Measurements from ENCODE around the gene PCBP3. TPM values are rescaled to one million over a fixed set of nuclear protein-coding genes. Genes with fewer than 3 reads are reported as not detected.
A peak's percentile ranks its signal among the peaks of the same experiment; 100 is the strongest.

The PCBP3 gene
- total and polyA plus RNA-seq, 2 of the 13 experiments (the other 11 are each of a cell fraction or from before 2014, with no cell fraction given) = not detected

GRCh38 chr21:45617021-45617921 is 26.3 kb upstream of the PCBP3 start:
- Histone ChIP-seq H3K36me3 (replicated peaks in 1 of 2; ENCODE audit: control insufficient read depth in 1 of 2, insufficient read depth in 2 of 2, low read length in 2 of 2) (no peaks in the 10 kb centered on the region), H3K9me3 (ENCODE audit: low read length) (no peaks in the 10 kb centered on the region), H3K27me3 (ENCODE audit: control insufficient read depth in 1 of 2, insufficient read depth in 2 of 2, low read length in 2 of 2) (peaks cover 18 to 72% of the 10 kb centered on the region in 2 experiments), H3K4me3 (replicated peaks in 1 of 3; ENCODE audit: insufficient read depth in 1 of 3, low read depth in 2 of 3, low read length in 3 of 3) (no peak overlapping the region), H3K9ac (ENCODE audit: insufficient read depth, low read depth, low read length) (no peak overlapping the region), H2AFZ (ENCODE audit: low read length) (no peak overlapping the region), H3K4me2 (ENCODE audit: low read depth, low read length) (no peak overlapping the region), H3K4me1 (ENCODE audit: insufficient read depth, low read length) (peaks cover 12% of the 10 kb centered on the region), H3K27ac (ENCODE audit: extremely low read length, insufficient read depth, low read length) (no peak overlapping the region), H4K20me1 (ENCODE audit: insufficient read depth, low read length) (no peaks in the 10 kb centered on the region), H3K79me2 (ENCODE audit: insufficient read depth, low read length) (no peaks in the 10 kb centered on the region)
- no peak for TF ChIP-seq AHDC1 (CRISPR knock-in tag; IDR thresholded peaks at IDR 0.05; ENCODE audit: borderline replicate concordance)
- no peak for TF ChIP-seq SIN3A (IDR thresholded peaks at IDR 0.05; ENCODE audit: borderline replicate concordance, low read depth, low read length)
- no peak for TF ChIP-seq GFI1 (CRISPR knock-in tag; IDR thresholded peaks at IDR 0.05; ENCODE audit: borderline replicate concordance)
- TF ChIP-seq HNF1A (IDR thresholded peaks at IDR 0.05; ENCODE audit: low read depth) = no peak
- TF ChIP-seq HNF1A (CRISPR knock-in tag; IDR thresholded peaks at IDR 0.05; ENCODE audit: borderline replicate concordance) = no peak
- peak; percentile 35; the same call in 2 of the 3 replicates for ATAC-seq
- in situ Hi-C loops (cut with HindIII; ENCODE audit: extremely low pct_ligation_motif_present, low pct_unique_long_range_greater_than_20kb) = no loop called here
- intact Hi-C loops (cut with micrococcal nuclease; ENCODE audit: unreplicated experiment) = no loop called here
- no TSS peak for BruUV-seq (replicated peaks)
- 40% methylated on average over 12 of the region's 19 CpGs for WGBS (ENCODE audit: low lambda C conversion rate)
- DNase-seq (ENCODE audit: low spot score) = no peak
- FAIRE-seq = no peak
- ChIA-PET POLR2A (no interaction called here), CTCF (ENCODE audit: low intra/inter-chr PET ratio, low total read pairs) (no interaction called here)

Measured in HepG2 (cell line).